Coronary artery (tissue), 2 donors: ENCODE results near the gene PSD.

Experiments
- DNase-seq: peaks from one replicate; pipeline ENCODE4 v3.0.0-alpha.2; 2017; ENCODE audit warnings: low spot score
- H3K27ac ChIP-seq, 2 donors: fragments of 200-600 bp; sonication (generic); one replicate each; pipeline ENCODE4 v1.5.1; 2016 to 2019
- H3K4me3 ChIP-seq: fragments of 200-600 bp; sonication (generic); 2 replicates; pipeline ENCODE4 v1.5.1; 2016; ENCODE audit warnings: mild to moderate bottlenecking, moderate library complexity
- CTCF ChIP-seq: fragments of 200-600 bp; sonication (generic); IDR thresholded peaks from one replicate; pipeline ENCODE4 v1.5.1; 2019; ENCODE audit warnings: antibody characterized with exemption

The PSD gene

GRCh38 chr10:102452672-102453340 lies 34.2 kb upstream of the PSD start:
- Histone ChIP-seq H3K4me3 (no peak overlapping the region), H3K27ac (peak overlapping the region; percentile 1 to 70)
- TF ChIP-seq CTCF, result no peak
- DNase-seq, result no peak

GRCh38 chr10:102451105-102451969 lies 32.8 kb upstream of the PSD start, which contains the start of gene C10orf95:
TSS of gene C10orf95 (minus strand) at chr10:102451543. CDS start at chr10:102451093, 450 bp downstream.
- peak within 1 kb of the TSS; percentile 79 to 86 for H3K27ac ChIP-seq
- H3K4me3 ChIP-seq, result peak within 1 kb of the TSS; percentile 87
- DNase-seq, result no peak
- no peak for TF ChIP-seq CTCF

DNA sequence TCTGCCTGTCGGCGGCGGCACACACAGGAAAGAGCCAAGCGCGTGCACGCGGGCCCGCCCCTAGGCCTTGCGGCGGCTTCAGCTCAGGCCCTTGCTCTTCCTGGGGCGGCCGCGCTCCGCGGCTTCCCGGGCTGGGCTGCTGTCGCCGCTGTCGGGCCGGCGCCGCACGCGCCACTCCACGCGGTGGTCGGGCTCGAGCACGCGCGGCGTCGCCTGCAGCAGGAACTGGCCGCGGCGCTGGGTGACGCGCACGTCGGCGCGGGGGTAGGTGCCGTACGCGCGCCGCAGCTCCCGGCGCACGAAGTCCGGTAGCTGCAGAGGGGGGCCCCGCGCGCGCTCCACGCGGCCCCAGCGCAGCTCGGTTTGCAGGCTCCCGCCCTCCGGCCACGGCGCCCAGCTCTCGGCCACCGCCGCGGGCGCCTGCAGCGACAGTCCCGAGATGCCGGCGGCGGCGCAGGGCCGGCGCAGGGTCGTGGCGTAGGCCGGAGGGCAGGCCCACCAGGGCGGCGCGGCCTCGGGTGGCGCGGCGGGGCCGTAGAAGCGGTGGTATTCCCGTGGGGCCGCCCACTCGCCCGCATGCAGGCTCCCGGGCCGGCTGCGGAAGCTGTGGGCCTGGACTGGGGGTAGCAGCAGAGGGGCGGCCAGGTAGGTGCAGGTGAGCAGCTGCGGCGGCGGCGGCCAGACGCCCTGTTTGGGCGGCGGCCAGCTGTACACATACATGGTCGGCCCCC lies 32.0 kb upstream of the PSD start:
- DNase-seq, result no peak
- no peak for TF ChIP-seq CTCF
- H3K27ac ChIP-seq, result peak overlapping the region; percentile 79 to 86
- H3K4me3 ChIP-seq, result peak overlapping the region; percentile 87

GRCh38 chr10:102450124-102450373 lies 31.5 kb upstream of the PSD start:
- H3K27ac ChIP-seq, result peak overlapping the region; percentile 4 to 86
- no peak for DNase-seq
- TF ChIP-seq CTCF, result no peak
- peak overlapping the region; percentile 87 for H3K4me3 ChIP-seq

- no peak for DNase-seq
- peak overlapping the region; percentile 4 to 86 for H3K27ac ChIP-seq
- H3K4me3 ChIP-seq, result peak overlapping the region; percentile 87
- TF ChIP-seq CTCF, result no peak
Measured at GRCh38 chr10:102449321-102450123, 30.9 kb upstream of the PSD start.

DNA sequence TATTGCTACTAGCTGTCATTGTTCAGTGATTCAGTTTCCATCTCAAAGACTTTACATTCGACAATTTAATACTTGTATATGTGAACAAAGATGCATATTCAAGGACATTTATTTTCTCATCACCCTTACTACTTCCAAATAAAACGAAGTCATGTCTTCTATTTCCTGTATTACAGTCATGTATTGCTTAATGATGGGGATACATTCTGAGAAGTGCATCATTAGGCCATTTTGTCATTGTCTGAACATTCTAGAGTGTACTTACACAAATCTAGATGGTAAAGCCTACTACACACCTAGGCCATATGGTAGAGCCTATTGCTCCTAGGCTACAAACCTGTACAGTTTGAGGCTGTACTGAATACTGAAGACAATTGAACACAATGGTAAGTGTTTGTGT lies 26.3 kb upstream of the PSD start:
- DNase-seq, result no peak
- no peak for TF ChIP-seq CTCF
- Histone ChIP-seq H3K27ac (no peak overlapping the region), H3K4me3 (no peak overlapping the region)
